K562 (cell line): ENCODE data around the gene YY1AP1. TPM values are rescaled to one million over a fixed set of nuclear protein-coding genes. Genes with fewer than 3 reads are reported as not detected.

Source experiments
- ADNP ChIP-seq: fragments of 200-800 bp; sonication (Bioruptor generic); IDR thresholded peaks from 2 replicates; pipeline ENCODE4 v1.6.1; 2016; ENCODE audit warnings: missing genetic modification characterization, missing compliant biosample characterization
- CEBPB ChIP-seq: fragments of 450-650 bp; IDR thresholded peaks from 2 replicates; pipeline ENCODE4 v1.6.1; 2016; ENCODE audit warnings: missing genetic modification characterization, missing compliant biosample characterization
- CREB3 ChIP-seq: fragments of 450-650 bp; conservative IDR thresholded peaks from 2 replicates; pipeline ENCODE4 v1.6.1; 2016; ENCODE audit warnings: missing genetic modification characterization, low read depth, mild to moderate bottlenecking, missing compliant biosample characterization, moderate library complexity
- MXD1 ChIP-seq: fragments of 250-450 bp; sonication (Bioruptor Pico); IDR thresholded peaks from 2 replicates; pipeline ENCODE4 v1.8.0; 2021; ENCODE audit warnings: borderline replicate concordance, mild to moderate bottlenecking, moderate library complexity; ENCODE audit not compliant: poor library complexity, severe bottlenecking
- POLR2B ChIP-seq: fragments of 450-650 bp; IDR thresholded peaks from 2 replicates; pipeline ENCODE4 v1.6.1; 2018; ENCODE audit warnings: low read depth; ENCODE audit not compliant: partially characterized antibody
- PTRF ChIP-seq: fragments of 450-650 bp; IDR thresholded peaks from 2 replicates; pipeline ENCODE4 v1.6.1; 2016; ENCODE audit warnings: mild to moderate bottlenecking, missing genetic modification characterization, missing compliant biosample characterization
- TBP ChIP-seq: optimal IDR thresholded peaks from 2 replicates; pipeline ENCODE3; 2011; ENCODE audit warnings: low read depth, low read length, improper control_type of control experiment
- TSC22D4 ChIP-seq: fragments of 450-650 bp; IDR thresholded peaks from 2 replicates; pipeline ENCODE4 v1.6.1; 2016; ENCODE audit warnings: missing genetic modification characterization, missing biosample characterization, control low read depth
- ZBTB12 ChIP-seq: fragments of 250-450 bp; sonication (Bioruptor Pico); IDR thresholded peaks from 2 replicates; pipeline ENCODE4 v1.4.0; 2020
- ZBTB33 ChIP-seq: sonication (generic); formaldehyde crosslinking; IDR thresholded peaks from 2 replicates; pipeline ENCODE4 v1.8.1; 2023; ENCODE audit warnings: mild to moderate bottlenecking, missing genetic modification reagents
- ZNF280A ChIP-seq: fragments of 450-650 bp; IDR thresholded peaks from 2 replicates; pipeline ENCODE4 v1.6.1; 2018; ENCODE audit warnings: mild to moderate bottlenecking, low read depth; ENCODE audit not compliant: partially characterized antibody
- ZNF347 ChIP-seq: fragments of 450-650 bp; formaldehyde crosslinking; IDR thresholded peaks from 2 replicates; pipeline ENCODE4 v1.4.0; 2020; ENCODE audit warnings: low read depth, mild to moderate bottlenecking, moderate library complexity
- ZNF449 ChIP-seq: fragments of 250-450 bp; sonication (Bioruptor Pico); IDR thresholded peaks from 2 replicates; pipeline ENCODE4 v1.8.0; 2022; ENCODE audit warnings: moderate library complexity, mild to moderate bottlenecking, inconsistent platforms
- ZNF511 ChIP-seq: sonication (generic); formaldehyde crosslinking; IDR thresholded peaks from 2 replicates; pipeline ENCODE4 v1.8.0; 2022; ENCODE audit warnings: mild to moderate bottlenecking, missing genetic modification reagents
- ZNF639 ChIP-seq, 2 experiments: fragments of 200-800 bp in 1 of 2; sonication (Bioruptor generic) in 1 of 2; sonication (generic) in 1 of 2; formaldehyde crosslinking in 1 of 2; IDR thresholded peaks in 1 of 2; conservative IDR thresholded peaks in 1 of 2; 2 replicates each; pipeline versions ENCODE4 v1.5.0 to v1.6.1; 2016 to 2020; ENCODE audit warnings: missing compliant biosample characterization in 1 of 2, missing genetic modification characterization in 1 of 2, missing genetic modification reagents in 1 of 2
- polyA plus RNA-seq, 8 experiments: library from polyadenylated mRNA; depleted of rRNA in 4 of 8; stranded (reverse) in 5 of 8; unstranded in 3 of 8; fragments of >200 nt; fragmentation: Nextera tagmentation in 2 of 8; fragmentation: Illumina TruSeq in 1 of 8; extraction: Ambion mirVana in 2 of 8; extraction: Trizol in 1 of 8; gene quantifications; 2 replicates each; pipeline versions ENCODE4 v1.2.1 to v1.2.3, GENCODE V29; 2011 to 2014; ENCODE audit warnings: inconsistent platforms in 1 of 8, missing spikeins in 1 of 8
- total RNA-seq, 7 experiments: library from RNA; depleted of rRNA in 6 of 7; stranded (reverse); fragments of >200 nt in 6 of 7; fragmentation: Illumina TruSeq in 2 of 7; extraction: Trizol in 2 of 7; gene quantifications; 2 replicates each; pipeline versions ENCODE4 v1.2.1 to v1.2.3, GENCODE V29; 2011 to 2021; ENCODE audit warnings: low replicate concordance in 1 of 7

Gene YY1AP1
- total and polyA plus RNA-seq, 9 of the 15 experiments (the other 6 are each of a cell fraction or from before 2014, with no cell fraction given): 18.4 to 90.7 (median 42.9) TPM

- TF ChIP-seq ZBTB33 (CRISPR knock-in tag): no peak; the same call in 1 of the 2 replicates
- TF ChIP-seq MXD1 (CRISPR knock-in tag): peak; percentile 6
- peak in 1 of 2 experiments; percentile 73; a peak in 2 of 4 replicates for TF ChIP-seq ZNF639 (CRISPR knock-in tag; conservative IDR thresholded peaks at IDR 0.05 in 1 of 2, IDR thresholded peaks at IDR 0.05 in 1 of 2)
- no peak for TF ChIP-seq PTRF (tag)
- 0 out of 2 replicates have a peak, but pooled peaks have one; percentile 46 for TF ChIP-seq CREB3 (tag)
- peak; percentile 68 for TF ChIP-seq POLR2B
- no peak for TF ChIP-seq CEBPB
- no peak for TF ChIP-seq ZNF347 (CRISPR knock-in tag)
- TF ChIP-seq ZNF511 (CRISPR knock-in tag): no peak
- TF ChIP-seq ZNF280A: no peak
- TF ChIP-seq ZNF449 (CRISPR knock-in tag): no peak
- no peak for TF ChIP-seq ADNP (tag)
- no peak for TF ChIP-seq TSC22D4 (tag)
- no peak for TF ChIP-seq TBP
- TF ChIP-seq ZBTB12 (CRISPR knock-in tag): no peak
These were observed 78.9 kb downstream of the YY1AP1 start, which contains the start of gene MSTO1 (continued) for GRCh38 chr1:155609515-155610256.
